ENCODE data around the gene ADCY1.
"Not testable (repeated sequence)": the region's sequence is repeated elsewhere in the genome, so short reads cannot be mapped to it uniquely, and the experiment has no call there.

The ADCY1 gene

GRCh38 chr7:45573661-45574415 is at the start of gene ADCY1:
TSS of gene ADCY1 (plus strand) at chr7:45574368. CDS start at chr7:45574544, 176 bp downstream.
- DNase-seq, result no peak

- DNase-seq, result no peak
Measured at GRCh38 chr7:45524445-45524844, 49.7 kb upstream of the ADCY1 start.

- no peak for DNase-seq
Measured at GRCh38 chr7:45525057-45525456, 49.1 kb upstream of the ADCY1 start.

- no peak for DNase-seq
Measured at GRCh38 chr7:45543473-45543872, 30.7 kb upstream of the ADCY1 start.

- DNase-seq, result not testable (repeated sequence)
Measured at GRCh38 chr7:45545105-45545710, 29.0 kb upstream of the ADCY1 start.

GRCh38 chr7:45548917-45549316 is 25.3 kb upstream of the ADCY1 start:
- not testable (repeated sequence) for DNase-seq

- no peak for DNase-seq
Measured at GRCh38 chr7:45563401-45563800, 10.8 kb upstream of the ADCY1 start.

GRCh38 chr7:45563941-45564461 is 10.2 kb upstream of the ADCY1 start:
- DNase-seq, result no peak

GRCh38 chr7:45564485-45564884 is 9.7 kb upstream of the ADCY1 start:
- DNase-seq, result no peak

GRCh38 chr7:45564886-45565455 is 9.2 kb upstream of the ADCY1 start:
- no peak for DNase-seq

GRCh38 chr7:45566386-45566785 is 7.8 kb upstream of the ADCY1 start:
- DNase-seq, result no peak

- no peak for DNase-seq
Measured at GRCh38 chr7:45566961-45567360, 7.2 kb upstream of the ADCY1 start.

GRCh38 chr7:45567713-45568112 is 6.5 kb upstream of the ADCY1 start:
- DNase-seq, result no peak

GRCh38 chr7:45568536-45569289 is 5.5 kb upstream of the ADCY1 start:
- DNase-seq, result no peak

GRCh38 chr7:45569290-45569685 is 4.9 kb upstream of the ADCY1 start:
- DNase-seq, result no peak

- no peak for DNase-seq
Measured at GRCh38 chr7:45570797-45571196, 3.4 kb upstream of the ADCY1 start.

GRCh38 chr7:45573204-45573603 is 964 bp upstream of the ADCY1 start:
- no peak for DNase-seq

GRCh38 chr7:45574416-45574668 is 174 bp downstream of the ADCY1 start:
- no peak for DNase-seq

- no peak for DNase-seq
Measured at GRCh38 chr7:45574669-45575500, 717 bp downstream of the ADCY1 start.

GRCh38 chr7:45575501-45576248 is 1.5 kb downstream of the ADCY1 start:
- DNase-seq, result no peak

GRCh38 chr7:45576249-45576929 is 2.2 kb downstream of the ADCY1 start:
- DNase-seq, result no peak

Measured in Kasumi-1 (cell line).